Middle frontal gyrus (tissue), 1 donor: ENCODE data around the gene ARHGEF26.
"Not testable (repeated sequence)": the region's sequence is repeated elsewhere in the genome, so short reads cannot be mapped to it uniquely, and the experiment has no call there.

Source experiments
- DNase-seq: peaks from one replicate; pipeline ENCODE4 v3.0.0-alpha.2; 2015; ENCODE audit warnings: low spot score; ENCODE audit errors: extremely low spot score

ARHGEF26 gene, protein sequence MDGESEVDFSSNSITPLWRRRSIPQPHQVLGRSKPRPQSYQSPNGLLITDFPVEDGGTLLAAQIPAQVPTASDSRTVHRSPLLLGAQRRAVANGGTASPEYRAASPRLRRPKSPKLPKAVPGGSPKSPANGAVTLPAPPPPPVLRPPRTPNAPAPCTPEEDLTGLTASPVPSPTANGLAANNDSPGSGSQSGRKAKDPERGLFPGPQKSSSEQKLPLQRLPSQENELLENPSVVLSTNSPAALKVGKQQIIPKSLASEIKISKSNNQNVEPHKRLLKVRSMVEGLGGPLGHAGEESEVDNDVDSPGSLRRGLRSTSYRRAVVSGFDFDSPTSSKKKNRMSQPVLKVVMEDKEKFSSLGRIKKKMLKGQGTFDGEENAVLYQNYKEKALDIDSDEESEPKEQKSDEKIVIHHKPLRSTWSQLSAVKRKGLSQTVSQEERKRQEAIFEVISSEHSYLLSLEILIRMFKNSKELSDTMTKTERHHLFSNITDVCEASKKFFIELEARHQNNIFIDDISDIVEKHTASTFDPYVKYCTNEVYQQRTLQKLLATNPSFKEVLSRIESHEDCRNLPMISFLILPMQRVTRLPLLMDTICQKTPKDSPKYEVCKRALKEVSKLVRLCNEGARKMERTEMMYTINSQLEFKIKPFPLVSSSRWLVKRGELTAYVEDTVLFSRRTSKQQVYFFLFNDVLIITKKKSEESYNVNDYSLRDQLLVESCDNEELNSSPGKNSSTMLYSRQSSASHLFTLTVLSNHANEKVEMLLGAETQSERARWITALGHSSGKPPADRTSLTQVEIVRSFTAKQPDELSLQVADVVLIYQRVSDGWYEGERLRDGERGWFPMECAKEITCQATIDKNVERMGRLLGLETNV

GRCh38 chr3:154120961-154121700 lies at the start of gene ARHGEF26:
TSS of gene ARHGEF26 (plus strand) at chr3:154121390. CDS start at chr3:154121993, 603 bp downstream.
- no peak for DNase-seq

- no peak for DNase-seq
Measured at GRCh38 chr3:154074966-154075365, 46.2 kb upstream of the ARHGEF26 start.

DNA sequence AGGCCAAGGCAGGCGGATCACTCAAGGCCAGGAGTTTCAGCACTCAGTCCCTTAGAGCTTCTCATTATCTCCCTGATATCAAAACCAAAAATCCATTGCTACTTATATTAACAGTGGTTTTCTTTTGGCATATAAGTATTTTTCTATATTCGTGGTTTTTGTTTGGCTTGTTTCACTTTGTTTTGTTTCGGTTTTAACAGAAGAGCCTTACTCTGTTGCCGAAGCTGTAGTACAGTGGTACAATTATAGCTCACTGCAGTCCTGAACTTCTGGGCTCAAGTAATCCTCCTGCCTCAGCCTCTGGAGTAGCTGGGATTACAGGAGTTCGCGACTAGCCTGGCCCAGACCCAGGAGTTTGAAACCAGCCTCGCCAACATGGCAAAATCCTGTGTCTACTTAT lies 42.5 kb upstream of the ARHGEF26 start:
- DNase-seq = no peak

DNA sequence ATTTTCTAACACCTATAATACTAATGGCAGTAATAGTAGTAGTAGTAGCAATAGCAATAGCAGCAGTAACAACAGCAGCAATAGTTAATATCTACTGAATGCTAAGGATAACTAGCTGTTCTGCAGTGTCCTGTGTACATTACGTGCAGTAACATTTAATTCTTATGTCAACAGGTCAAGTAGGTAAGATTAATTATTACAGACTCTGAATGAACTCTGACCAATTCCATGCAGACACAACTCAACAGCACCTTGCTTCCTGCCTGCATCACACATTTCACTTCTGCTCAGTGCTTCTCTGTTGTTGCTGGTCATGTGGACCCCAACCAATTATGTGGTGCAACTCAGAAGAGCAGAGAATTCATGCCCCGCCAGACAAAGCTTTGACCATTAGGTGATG lies 39.9 kb upstream of the ARHGEF26 start:
- DNase-seq = no peak

GRCh38 chr3:154085071-154085470 lies 36.1 kb upstream of the ARHGEF26 start:
- no peak for DNase-seq

DNA sequence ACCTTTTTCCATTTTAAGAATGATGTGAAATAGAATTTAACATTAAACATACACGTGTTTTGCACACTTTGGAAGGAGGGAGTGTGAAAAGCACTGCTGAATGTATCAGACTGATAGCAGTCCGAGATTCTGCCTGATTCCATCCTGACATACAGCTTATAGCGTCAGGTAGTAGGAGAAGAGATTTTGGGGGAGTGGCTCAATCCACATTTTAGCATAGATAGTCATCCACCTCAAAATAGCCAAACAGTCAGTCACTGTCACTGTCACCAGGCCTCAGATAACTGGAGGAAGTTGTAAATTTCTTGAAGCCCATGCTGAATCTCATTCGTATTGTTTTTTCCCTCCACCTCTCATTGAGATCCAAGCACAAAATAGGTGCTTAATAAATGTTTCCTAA lies 35.4 kb upstream of the ARHGEF26 start:
- no peak for DNase-seq

DNA sequence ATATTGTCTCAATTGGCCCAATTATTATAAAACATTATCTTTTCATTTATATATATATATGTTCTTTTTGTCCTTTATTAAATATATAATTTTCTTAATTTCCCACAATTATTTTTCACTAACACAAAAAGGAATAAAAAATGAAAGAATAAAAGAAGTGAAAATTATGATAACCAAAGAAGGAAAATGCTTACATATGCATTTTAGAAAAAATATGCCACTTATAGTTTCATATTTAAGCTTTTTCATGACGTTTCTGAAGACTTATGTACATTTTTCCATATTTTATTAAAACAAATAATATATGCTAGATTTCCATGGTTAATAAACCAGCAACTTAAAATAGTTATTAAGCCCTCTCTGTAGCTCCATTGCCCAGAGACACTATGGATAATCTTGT lies 34.9 kb upstream of the ARHGEF26 start:
- no peak for DNase-seq

- not testable (repeated sequence) for DNase-seq
Measured at GRCh38 chr3:154087756-154088480, 33.3 kb upstream of the ARHGEF26 start.

DNA sequence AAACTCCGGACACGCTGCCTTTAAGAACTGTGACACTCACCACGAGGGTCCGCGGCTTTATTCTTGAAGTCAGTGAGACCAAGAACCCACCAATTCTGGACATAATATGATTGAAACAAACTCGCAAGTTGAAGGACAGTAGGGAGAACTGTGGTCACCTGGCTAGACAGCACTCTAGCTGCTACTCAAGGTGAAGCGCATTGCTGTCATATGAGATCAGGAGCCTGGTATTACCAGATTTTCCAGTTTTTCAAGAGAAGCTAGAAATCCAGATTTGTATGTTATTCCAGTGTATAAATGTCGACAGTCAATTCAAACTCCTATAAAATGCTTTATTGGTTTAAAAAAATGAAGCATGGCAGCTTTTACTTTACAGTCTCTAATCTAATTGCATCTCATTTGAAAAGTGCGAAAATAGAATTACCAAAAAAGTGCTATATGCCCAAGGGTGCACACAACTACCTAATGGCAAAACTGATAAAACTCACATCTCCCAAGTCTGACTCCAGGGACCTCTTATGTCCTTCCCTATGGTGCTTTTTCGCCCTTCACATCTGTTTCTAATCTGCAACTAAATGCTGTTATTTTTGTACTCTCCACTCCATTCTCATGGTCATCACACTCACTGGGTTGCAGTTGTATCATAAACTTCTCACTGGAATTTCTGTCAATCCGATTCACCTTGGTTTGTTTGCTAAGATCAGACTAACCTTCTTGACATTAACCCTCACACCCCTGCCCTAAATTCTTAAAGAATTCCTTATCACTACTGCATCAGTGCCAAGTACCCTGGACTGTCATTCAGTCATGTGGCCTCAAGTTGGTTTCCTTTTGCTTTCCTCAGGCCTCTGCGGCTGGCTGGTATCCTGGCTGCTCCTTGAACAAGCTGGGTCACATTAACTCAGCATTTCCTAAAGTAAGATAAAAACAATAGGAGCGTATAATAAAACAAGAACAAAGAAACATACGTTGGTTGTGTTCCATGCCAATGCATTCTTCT lies 31.5 kb upstream of the ARHGEF26 start:
- DNase-seq = no peak

DNA sequence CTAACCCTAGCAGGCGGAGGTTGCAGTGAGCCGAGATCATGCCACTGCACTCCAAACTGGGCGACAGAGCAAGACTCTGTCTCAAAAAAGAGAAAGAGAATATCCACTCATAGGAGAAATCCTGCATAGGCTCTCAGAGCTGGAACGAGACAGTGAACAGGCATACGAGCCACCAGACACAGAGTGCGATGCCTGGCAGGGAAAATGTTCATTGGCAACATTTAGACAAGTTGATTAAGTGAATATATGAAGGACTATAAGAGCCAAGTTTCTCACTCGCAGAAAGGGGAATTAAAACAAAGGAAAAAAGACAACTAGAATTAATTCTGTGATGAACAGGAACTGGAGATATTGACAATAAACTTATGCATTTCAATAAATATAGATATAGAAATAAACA lies 27.1 kb upstream of the ARHGEF26 start:
- DNase-seq = no peak

- no peak for DNase-seq
Measured at GRCh38 chr3:154095832-154096421, 25.3 kb upstream of the ARHGEF26 start.

DNA sequence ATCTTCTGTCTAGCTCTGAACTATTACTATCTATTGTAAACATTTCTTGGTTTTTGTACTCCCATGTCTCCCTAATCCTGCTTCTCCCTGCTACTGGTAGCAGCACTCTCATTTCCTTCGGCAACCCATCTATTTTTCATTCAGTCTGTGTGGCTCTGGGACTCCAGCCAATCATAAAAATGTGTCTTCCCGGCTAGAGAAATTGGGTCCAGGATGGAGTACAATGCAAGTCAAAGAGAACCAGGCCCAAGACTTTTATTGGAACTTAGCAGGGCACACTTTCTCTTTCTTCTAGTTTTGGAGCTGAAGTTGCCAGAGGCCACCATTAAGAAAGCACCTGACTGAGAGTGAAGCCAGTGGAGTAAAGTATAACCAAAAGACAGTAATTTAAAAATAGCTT lies 22.8 kb upstream of the ARHGEF26 start:
- DNase-seq = no peak

DNA sequence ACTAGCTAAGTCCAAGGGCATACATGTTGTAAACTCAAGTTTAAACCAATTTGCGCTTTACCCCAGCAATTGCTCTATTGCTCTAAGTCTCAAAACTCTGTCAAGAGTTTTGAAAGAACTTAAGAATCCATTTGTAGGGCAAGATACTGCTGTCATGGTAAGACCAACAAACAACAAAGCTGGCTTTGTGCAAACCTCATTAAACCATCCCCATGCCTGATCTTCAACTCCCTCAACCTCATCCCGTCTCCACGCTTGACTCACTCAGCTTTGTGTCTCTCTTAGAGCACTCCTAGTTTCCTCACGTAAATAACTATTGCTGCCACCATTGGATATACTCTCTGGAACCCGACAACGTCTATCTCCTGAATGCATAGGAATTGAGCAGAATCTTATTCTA lies 20.6 kb upstream of the ARHGEF26 start:
- DNase-seq = no peak

GRCh38 chr3:154101250-154101649 lies 19.9 kb upstream of the ARHGEF26 start:
- DNase-seq = no peak

DNA sequence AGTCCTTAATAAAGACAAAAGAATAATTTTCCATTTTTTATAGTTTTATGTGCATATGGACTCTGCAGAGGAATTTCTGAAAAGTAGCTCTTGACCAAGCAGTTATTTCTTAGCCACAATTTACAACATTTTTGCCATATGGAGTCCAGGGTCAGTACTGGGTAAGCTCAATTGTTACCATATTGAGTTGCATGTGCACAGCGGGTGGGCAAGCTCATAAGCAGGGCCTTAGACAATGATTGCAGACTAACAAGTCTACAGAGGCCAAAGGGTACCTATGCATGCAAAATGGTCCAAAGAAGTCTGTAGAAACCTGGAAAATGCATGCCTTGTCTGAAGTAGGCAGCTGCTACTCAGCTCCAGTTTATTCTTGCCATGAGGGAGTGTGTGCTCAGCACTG lies 19.0 kb upstream of the ARHGEF26 start:
- no peak for DNase-seq

GRCh38 chr3:154105218-154105975 lies 15.8 kb upstream of the ARHGEF26 start:
- DNase-seq = no peak

DNA sequence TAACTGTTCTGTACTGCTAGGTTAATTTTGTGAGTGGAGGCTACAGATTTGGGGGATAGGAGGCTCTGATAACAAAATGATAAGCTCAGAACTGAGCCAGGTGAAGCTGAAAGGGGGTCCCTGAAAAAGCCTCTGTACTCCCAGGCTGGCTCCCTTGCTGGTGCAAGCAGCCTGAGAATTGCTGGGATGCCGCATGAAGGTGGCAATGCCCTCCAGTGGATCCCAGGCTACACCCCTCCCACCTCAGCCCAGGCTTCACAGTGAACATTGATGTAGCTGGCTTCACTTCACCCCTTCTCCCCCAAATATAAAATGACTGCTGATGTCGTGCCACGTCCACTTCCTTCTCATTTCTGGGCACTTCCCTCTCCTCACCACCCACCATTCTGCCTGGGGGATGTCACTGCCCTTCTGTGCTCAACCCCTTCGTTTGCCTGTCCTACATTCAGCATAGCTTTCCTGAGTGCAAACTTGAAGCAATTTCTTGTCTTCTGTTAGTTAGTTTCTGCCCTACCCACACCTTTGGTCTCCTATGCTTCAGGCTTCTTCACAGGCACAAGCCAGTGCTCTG lies 9.7 kb upstream of the ARHGEF26 start:
- no peak for DNase-seq

GRCh38 chr3:154112146-154112852 lies 8.9 kb upstream of the ARHGEF26 start:
- no peak for DNase-seq
